K562 (cell line): ENCODE data around the gene PDGFC. TPM values are rescaled to one million over a fixed set of nuclear protein-coding genes. Genes with fewer than 3 reads are reported as not detected.

Experiments
- ATAC-seq: fragments of 200-7000 bp; cut with Tn5 transposase; 3 replicates; pipeline ENCODE4 v1.9.1; 2020; ENCODE audit warnings: moderate library complexity
- BruUV-seq: library from RNA; stranded (reverse); fragments of 400-500 nt; replicated peaks from 2 replicates; lab custom pipeline; 2021; lab: Mats Ljungman, UMichigan
- CTCF ChIA-PET: fragments of 300-600 bp; formaldehyde crosslinking; extraction: SDS; loops from one replicate; lab custom pipeline; 2021; ENCODE audit warnings: low intra/inter-chr PET ratio; lab: Yijun Ruan, JAX
- POLR2A ChIA-PET: fragments of 300-600, 350-650 bp; sonication (Branson Sonifier 250); formaldehyde crosslinking; extraction: SDS; loops from one replicate; lab custom pipeline; 2021; ENCODE audit warnings: antibody characterized with exemption, inconsistent platforms; lab: Yijun Ruan, JAX
- DNase-seq, 4 experiments: peaks; one replicate each; pipeline versions ENCODE4 v3.0.0 to v3.0.0-alpha.2; 2011 to 2018; ENCODE audit warnings: low spot score in 3 of 4, mixed read lengths in 3 of 4; ENCODE audit errors: extremely low read depth in 1 of 4
- FAIRE-seq: peaks from 2 replicates; lab custom pipeline; 2011; peaks lifted over from hg19 to GRCh38; lab: Jason Lieb, UNC
- H2AFZ ChIP-seq: 2 replicates; pipeline ENCODE4 v1.6.0; 2011; ENCODE audit warnings: low read depth, low read length, control low read depth, inconsistent platforms
- H3K27ac ChIP-seq: fragments of 200-600 bp; 3 replicates; pipeline ENCODE4 v1.8.0; 2011; ENCODE audit warnings: low read depth, mild to moderate bottlenecking, control low read depth, inconsistent platforms, low read length, moderate library complexity, mixed read lengths; ENCODE audit errors: extremely low read depth
- H3K27me3 ChIP-seq, 2 experiments: fragments of 300-600 bp in 1 of 2; 2 replicates in 1 of 2; 3 replicates in 1 of 2; pipeline versions ENCODE4 v1.6.0 to v1.8.0; 2011; ENCODE audit warnings: inconsistent platforms in 2 of 2, low read length in 2 of 2, mild to moderate bottlenecking in 1 of 2, mixed read lengths in 1 of 2, moderate library complexity in 1 of 2; ENCODE audit not compliant: control insufficient read depth in 2 of 2, insufficient read depth in 2 of 2
- H3K36me3 ChIP-seq: fragments of 300-600 bp; 3 replicates; pipeline ENCODE4 v1.8.0; 2011; ENCODE audit warnings: mild to moderate bottlenecking, low read length, inconsistent platforms; ENCODE audit not compliant: control insufficient read depth, insufficient read depth
- H3K4me1 ChIP-seq, 2 experiments: fragments of 200-600 bp in 1 of 2; replicated peaks in 1 of 2; 2 replicates in 1 of 2; 3 replicates in 1 of 2; pipeline versions ENCODE4 v1.5.1 to v1.8.0; 2011; ENCODE audit warnings: inconsistent platforms in 2 of 2, low read length in 2 of 2, mild to moderate bottlenecking in 1 of 2, mixed read lengths in 1 of 2, moderate library complexity in 1 of 2; ENCODE audit not compliant: control insufficient read depth in 2 of 2, insufficient read depth in 2 of 2
- H3K4me2 ChIP-seq: 2 replicates; pipeline ENCODE4 v1.6.1; 2011; ENCODE audit warnings: low read length, control low read depth, inconsistent platforms, mixed read lengths; ENCODE audit not compliant: insufficient read depth
- H3K4me3 ChIP-seq: fragments of 200-600 bp; sonication (generic), shearing (Covaris generic); 2 replicates; pipeline ENCODE4 v1.5.1; 2016; ENCODE audit warnings: control low read depth, inconsistent platforms
- H3K79me2 ChIP-seq: fragments of 200-600 bp; 3 replicates; pipeline ENCODE4 v1.8.0; 2011; ENCODE audit warnings: low read length, inconsistent platforms; ENCODE audit not compliant: control insufficient read depth, insufficient read depth
- H3K9ac ChIP-seq, 2 experiments: 2 replicates each; pipeline versions ENCODE4 v1.6.0 to v1.6.1; 2011; ENCODE audit warnings: low read depth in 2 of 2, low read length in 2 of 2, control low read depth in 1 of 2, inconsistent platforms in 1 of 2, mild to moderate bottlenecking in 1 of 2, mixed read lengths in 1 of 2; ENCODE audit not compliant: insufficient read depth in 1 of 2
- H3K9me1 ChIP-seq: one replicate; pipeline ENCODE4 v1.6.0; 2011; ENCODE audit warnings: inconsistent platforms, mild to moderate bottlenecking, low read length, moderate library complexity; ENCODE audit not compliant: control insufficient read depth, insufficient read depth
- H3K9me3 ChIP-seq: replicated peaks from 2 replicates; pipeline ENCODE4 v1.5.1; 2011; ENCODE audit warnings: low read depth, low read length, inconsistent platforms; ENCODE audit not compliant: control insufficient read depth, insufficient read depth
- H4K20me1 ChIP-seq: replicated peaks from 2 replicates; pipeline ENCODE4 v1.6.1; 2011; ENCODE audit warnings: low read length, inconsistent platforms, mixed read lengths; ENCODE audit not compliant: control insufficient read depth, insufficient read depth
- JUNB ChIP-seq: fragments of 450-650 bp; formaldehyde crosslinking; conservative IDR thresholded peaks from 2 replicates; pipeline ENCODE4 v1.4.0; 2020; ENCODE audit warnings: mild to moderate bottlenecking
- MCM2 ChIP-seq: fragments of 450-650 bp; IDR thresholded peaks from 2 replicates; pipeline ENCODE4 v1.6.1; 2017; ENCODE audit warnings: low read depth, mild to moderate bottlenecking
- NFE2 ChIP-seq: IDR thresholded peaks from 2 replicates; pipeline ENCODE4 v1.6.1; 2014; ENCODE audit warnings: antibody characterized with exemption, low read depth
- NFIX ChIP-seq: fragments of 250-450 bp; sonication (Bioruptor Pico); IDR thresholded peaks from 2 replicates; pipeline ENCODE4 v1.4.0; 2020; ENCODE audit warnings: low read depth, mild to moderate bottlenecking, moderate library complexity
- TSC22D4 ChIP-seq: fragments of 450-650 bp; IDR thresholded peaks from 2 replicates; pipeline ENCODE4 v1.6.1; 2016; ENCODE audit warnings: missing genetic modification characterization, missing biosample characterization, control low read depth
- ZBTB17 ChIP-seq: fragments of 450-650 bp; formaldehyde crosslinking; IDR thresholded peaks from 2 replicates; pipeline ENCODE4 v1.4.0; 2020; ENCODE audit warnings: mild to moderate bottlenecking
- WGBS: fragments of 100-300 bp; shearing (Covaris generic); methylation state at CpG from one replicate; pipeline ENCODE4 v1.1.6; 2016; ENCODE audit warnings: low coverage, mixed read lengths; ENCODE audit not compliant: insufficient coverage; ENCODE audit errors: missing lambda C conversion rate; 5-methylcytosine and 5-hydroxymethylcytosine counted together
- in situ Hi-C: fragments of 300-500 bp; cut with MboI; formaldehyde crosslinking; loops from 4 replicates; pipeline ENCODE4 v1.15.0; 2018; ENCODE audit warnings: inconsistent platforms, mixed read lengths
- intact Hi-C: fragments of 100-400 bp; cut with micrococcal nuclease; formaldehyde crosslinking; loops from 2 replicates; pipeline ENCODE4 v1.14.2; 2022
- polyA plus RNA-seq, 8 experiments: library from polyadenylated mRNA; depleted of rRNA in 4 of 8; stranded (reverse) in 5 of 8; unstranded in 3 of 8; fragments of >200 nt; fragmentation: Nextera tagmentation in 2 of 8; fragmentation: Illumina TruSeq in 1 of 8; extraction: Ambion mirVana in 2 of 8; extraction: Trizol in 1 of 8; gene quantifications; 2 replicates each; pipeline versions ENCODE4 v1.2.1 to v1.2.3, GENCODE V29; 2011 to 2014; ENCODE audit warnings: inconsistent platforms in 1 of 8, missing spikeins in 1 of 8
- total RNA-seq, 7 experiments: library from RNA; depleted of rRNA in 6 of 7; stranded (reverse); fragments of >200 nt in 6 of 7; fragmentation: Illumina TruSeq in 2 of 7; extraction: Trizol in 2 of 7; gene quantifications; 2 replicates each; pipeline versions ENCODE4 v1.2.1 to v1.2.3, GENCODE V29; 2011 to 2021; ENCODE audit warnings: low replicate concordance in 1 of 7
- TF ChIP-seq, protein P1 (sequence below): fragments of 450-650 bp; IDR thresholded peaks from 2 replicates; pipeline ENCODE4 v1.6.1; 2016; ENCODE audit warnings: low read depth

Gene PDGFC
- total and polyA plus RNA-seq, 9 of the 15 experiments (the other 6 are each of a cell fraction or from before 2014, with no cell fraction given) = not detected

DNA sequence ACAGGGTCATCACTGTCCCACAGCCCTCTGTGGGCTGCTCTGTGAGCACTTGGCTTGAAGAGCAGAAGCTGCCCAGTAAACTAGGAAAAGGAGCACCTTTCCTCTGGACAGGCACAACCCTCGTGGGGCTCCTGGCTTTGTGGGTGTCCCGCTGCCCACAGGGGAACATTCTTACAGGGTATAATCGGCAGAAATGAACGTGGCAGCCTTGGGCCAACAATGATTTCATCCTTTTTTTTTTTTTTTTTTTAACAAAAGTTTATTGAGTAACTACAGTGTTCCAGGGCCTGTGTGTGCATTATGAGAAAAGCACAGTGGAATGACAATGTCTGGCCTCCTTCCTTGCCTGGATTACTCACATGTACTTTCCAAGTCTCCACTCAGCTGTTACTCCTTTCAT, 197.2 kb downstream of the PDGFC start:
- Histone ChIP-seq H3K27ac (no peak overlapping the region), H3K9ac (no peak overlapping the region), H3K9me1 (no peaks in the 10 kb centered on the region), H3K4me3 (no peak overlapping the region), H2AFZ (no peak overlapping the region), H3K9me3 (no peaks in the 10 kb centered on the region; the same call in 1 of the 2 replicates), H3K79me2 (no peaks in the 10 kb centered on the region), H3K27me3 (no peaks in the 10 kb centered on the region), H3K36me3 (no peaks in the 10 kb centered on the region), H3K4me2 (no peak overlapping the region), H3K4me1 (no peaks in the 10 kb centered on the region), H4K20me1 (no peaks in the 10 kb centered on the region)
- BruUV-seq = no TSS peak
- CTCF ChIA-PET = no interaction called here
- no peak for FAIRE-seq
- 0% methylated on average over 4 of the region's 4 CpGs for WGBS
- POLR2A ChIA-PET = no interaction called here
- TF ChIP-seq ZBTB17 (no peak), NFIX (CRISPR knock-in tag) (no peak), MCM2 (no peak), TSC22D4 (tag) (no peak), NFE2 (no peak), JUNB (no peak)
- TF ChIP-seq, protein P1, sequence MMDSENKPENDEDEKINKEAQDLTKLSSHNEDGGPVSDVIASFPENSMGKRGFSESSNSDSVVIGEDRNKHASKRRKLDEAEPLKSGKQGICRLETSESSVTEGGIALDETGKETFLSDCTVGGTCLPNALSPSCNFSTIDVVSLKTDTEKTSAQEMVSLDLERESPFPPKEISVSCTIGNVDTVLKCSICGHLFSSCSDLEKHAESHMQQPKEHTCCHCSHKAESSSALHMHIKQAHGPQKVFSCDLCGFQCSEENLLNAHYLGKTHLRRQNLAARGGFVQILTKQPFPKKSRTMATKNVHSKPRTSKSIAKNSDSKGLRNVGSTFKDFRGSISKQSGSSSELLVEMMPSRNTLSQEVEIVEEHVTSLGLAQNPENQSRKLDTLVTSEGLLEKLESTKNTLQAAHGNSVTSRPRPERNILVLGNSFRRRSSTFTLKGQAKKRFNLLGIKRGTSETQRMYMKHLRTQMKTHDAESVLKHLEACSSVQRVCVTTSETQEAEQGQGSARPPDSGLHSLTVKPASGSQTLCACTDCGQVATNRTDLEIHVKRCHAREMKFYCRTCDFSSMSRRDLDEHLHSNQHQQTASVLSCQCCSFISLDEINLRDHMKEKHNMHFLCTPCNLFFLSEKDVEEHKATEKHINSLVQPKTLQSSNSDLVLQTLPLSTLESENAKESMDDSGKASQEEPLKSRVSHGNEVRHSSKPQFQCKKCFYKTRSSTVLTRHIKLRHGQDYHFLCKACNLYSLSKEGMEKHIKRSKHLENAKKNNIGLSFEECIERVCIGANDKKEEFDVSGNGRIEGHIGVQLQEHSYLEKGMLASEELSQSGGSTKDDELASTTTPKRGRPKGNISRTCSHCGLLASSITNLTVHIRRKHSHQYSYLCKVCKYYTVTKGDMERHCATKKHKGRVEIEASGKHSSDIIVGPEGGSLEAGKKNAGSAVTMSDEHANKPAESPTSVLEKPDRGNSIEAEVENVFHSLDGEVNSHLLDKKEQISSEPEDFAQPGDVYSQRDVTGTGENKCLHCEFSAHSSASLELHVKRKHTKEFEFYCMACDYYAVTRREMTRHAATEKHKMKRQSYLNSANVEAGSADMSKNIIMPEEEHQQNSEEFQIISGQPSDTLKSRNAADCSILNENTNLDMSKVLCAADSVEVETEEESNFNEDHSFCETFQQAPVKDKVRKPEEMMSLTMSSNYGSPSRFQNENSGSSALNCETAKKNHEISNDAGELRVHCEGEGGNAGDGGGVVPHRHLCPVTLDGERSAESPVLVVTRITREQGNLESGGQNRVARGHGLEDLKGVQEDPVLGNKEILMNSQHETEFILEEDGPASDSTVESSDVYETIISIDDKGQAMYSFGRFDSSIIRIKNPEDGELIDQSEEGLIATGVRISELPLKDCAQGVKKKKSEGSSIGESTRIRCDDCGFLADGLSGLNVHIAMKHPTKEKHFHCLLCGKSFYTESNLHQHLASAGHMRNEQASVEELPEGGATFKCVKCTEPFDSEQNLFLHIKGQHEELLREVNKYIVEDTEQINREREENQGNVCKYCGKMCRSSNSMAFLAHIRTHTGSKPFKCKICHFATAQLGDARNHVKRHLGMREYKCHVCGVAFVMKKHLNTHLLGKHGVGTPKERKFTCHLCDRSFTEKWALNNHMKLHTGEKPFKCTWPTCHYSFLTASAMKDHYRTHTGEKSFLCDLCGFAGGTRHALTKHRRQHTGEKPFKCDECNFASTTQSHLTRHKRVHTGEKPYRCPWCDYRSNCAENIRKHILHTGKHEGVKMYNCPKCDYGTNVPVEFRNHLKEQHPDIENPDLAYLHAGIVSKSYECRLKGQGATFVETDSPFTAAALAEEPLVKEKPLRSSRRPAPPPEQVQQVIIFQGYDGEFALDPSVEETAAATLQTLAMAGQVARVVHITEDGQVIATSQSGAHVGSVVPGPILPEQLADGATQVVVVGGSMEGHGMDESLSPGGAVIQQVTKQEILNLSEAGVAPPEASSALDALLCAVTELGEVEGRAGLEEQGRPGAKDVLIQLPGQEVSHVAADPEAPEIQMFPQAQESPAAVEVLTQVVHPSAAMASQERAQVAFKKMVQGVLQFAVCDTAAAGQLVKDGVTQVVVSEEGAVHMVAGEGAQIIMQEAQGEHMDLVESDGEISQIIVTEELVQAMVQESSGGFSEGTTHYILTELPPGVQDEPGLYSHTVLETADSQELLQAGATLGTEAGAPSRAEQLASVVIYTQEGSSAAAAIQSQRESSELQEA = no peak
- ATAC-seq = no peak
- intact Hi-C loops = no loop called here
- no peak for DNase-seq
- in situ Hi-C loops = no loop called here
